Large intestine (tissue), 12 donors: ENCODE measurements around the gene PI16. TPM values are rescaled to one million over a fixed set of nuclear protein-coding genes. Genes with fewer than 3 reads are reported as not detected.

Experiments used
- DNase-seq, 2 donors: peaks; one replicate each; pipeline versions ENCODE4 v3.0.0 to v3.0.0-alpha.2; 2013
- H3K27ac ChIP-seq: one replicate; pipeline ENCODE4 v1.5.1; 2013; ENCODE audit warnings: low read length
- H3K27me3 ChIP-seq: 2 replicates; pipeline ENCODE4 v1.6.1; 2013; ENCODE audit warnings: low read length; ENCODE audit not compliant: control insufficient read depth, insufficient read depth
- H3K36me3 ChIP-seq: 2 replicates; pipeline ENCODE4 v1.6.1; 2013; ENCODE audit warnings: low read length; ENCODE audit not compliant: control insufficient read depth, insufficient read depth
- H3K4me1 ChIP-seq: one replicate; pipeline ENCODE4 v1.6.1; 2013; ENCODE audit warnings: low read length; ENCODE audit not compliant: control insufficient read depth, insufficient read depth
- H3K4me3 ChIP-seq: one replicate; pipeline ENCODE4 v1.5.1; 2013; ENCODE audit warnings: low read length
- H3K9me3 ChIP-seq: one replicate; pipeline ENCODE4 v1.6.1; 2013; ENCODE audit warnings: mild to moderate bottlenecking, low read depth, low read length, moderate library complexity; ENCODE audit not compliant: control insufficient read depth
- WGBS: methylation state at CpG from one replicate; pipeline ENCODE4 v1.1.5; 2013; ENCODE audit warnings: low lambda C conversion rate; ENCODE audit not compliant: insufficient coverage; 5-methylcytosine and 5-hydroxymethylcytosine counted together
- long read RNA-seq, 11 donors: transcript quantifications; one replicate each; lab custom pipeline, GENCODE V29; 2026
- polyA plus RNA-seq: library from polyadenylated mRNA; unstranded; fragments of 120-200 nt; gene quantifications from one replicate; pipeline ENCODE4 v1.2.1, GENCODE V29; 2013

The PI16 gene, protein sequence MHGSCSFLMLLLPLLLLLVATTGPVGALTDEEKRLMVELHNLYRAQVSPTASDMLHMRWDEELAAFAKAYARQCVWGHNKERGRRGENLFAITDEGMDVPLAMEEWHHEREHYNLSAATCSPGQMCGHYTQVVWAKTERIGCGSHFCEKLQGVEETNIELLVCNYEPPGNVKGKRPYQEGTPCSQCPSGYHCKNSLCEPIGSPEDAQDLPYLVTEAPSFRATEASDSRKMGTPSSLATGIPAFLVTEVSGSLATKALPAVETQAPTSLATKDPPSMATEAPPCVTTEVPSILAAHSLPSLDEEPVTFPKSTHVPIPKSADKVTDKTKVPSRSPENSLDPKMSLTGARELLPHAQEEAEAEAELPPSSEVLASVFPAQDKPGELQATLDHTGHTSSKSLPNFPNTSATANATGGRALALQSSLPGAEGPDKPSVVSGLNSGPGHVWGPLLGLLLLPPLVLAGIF
- 0.81 TPM for polyA plus RNA-seq
- long read RNA-seq, donor 1: 0 reads
- long read RNA-seq, donor 2: 0 reads
- long read RNA-seq, donor 3: 0 reads
- long read RNA-seq, donor 4: 0 reads
- long read RNA-seq, donor 5, partial matches to known transcripts: 108 of 110 reads
- long read RNA-seq, donor 5, other reads (novel, unspliced or antisense): 0 of 110 reads
- long read RNA-seq, donor 6: 0 reads
- long read RNA-seq, donor 7: 0 reads
- long read RNA-seq, donor 8: 0 reads
- long read RNA-seq, donor 9: 0 reads
- long read RNA-seq, donor 10: 0 reads
- long read RNA-seq, donor 11: 0 reads

DNA sequence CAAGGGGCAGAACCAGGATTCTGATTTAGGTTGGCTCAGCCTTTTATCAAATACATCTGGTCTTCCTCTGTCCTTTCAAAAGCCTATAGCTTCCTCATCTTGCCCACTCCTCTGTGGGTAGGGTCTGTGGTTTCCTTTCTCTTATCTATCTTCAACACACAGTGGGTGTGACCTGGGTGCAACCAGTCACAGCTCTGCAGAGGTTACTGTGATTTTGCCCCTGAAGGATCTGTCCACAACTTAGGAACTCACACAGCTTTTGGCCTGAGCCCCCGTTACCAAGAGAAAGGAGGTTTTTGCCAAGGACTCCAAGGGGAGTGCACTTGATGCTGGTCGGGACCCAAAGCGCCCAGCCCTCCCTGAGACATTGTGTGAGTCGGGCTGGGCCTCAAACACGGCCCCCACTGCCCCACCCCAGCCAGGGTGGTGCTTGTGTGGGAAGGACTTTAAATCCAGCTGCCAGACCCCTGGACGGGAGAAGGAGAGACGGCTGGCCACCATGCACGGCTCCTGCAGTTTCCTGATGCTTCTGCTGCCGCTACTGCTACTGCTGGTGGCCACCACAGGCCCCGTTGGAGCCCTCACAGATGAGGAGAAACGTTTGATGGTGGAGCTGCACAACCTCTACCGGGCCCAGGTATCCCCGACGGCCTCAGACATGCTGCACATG lies at the start of gene PI16:
Gene PI16, plus strand, starts transcription at position 477 of the 670 bp plus-strand sequence. Its CDS starts 23 bp downstream, at position 500.
- no peaks in the 10 kb centered on the region for H3K9me3 ChIP-seq
- no peak within 1 kb of the TSS for H3K4me3 ChIP-seq
- H3K27ac ChIP-seq: no peak within 1 kb of the TSS
- no peaks in the 10 kb centered on the region for H3K4me1 ChIP-seq
- H3K27me3 ChIP-seq: no peaks in the 10 kb centered on the region
- H3K36me3 ChIP-seq: no peaks in the 10 kb centered on the region
- WGBS: no CpG with 5 or more reads among the region's 14 CpGs
- no peak for DNase-seq

DNA sequence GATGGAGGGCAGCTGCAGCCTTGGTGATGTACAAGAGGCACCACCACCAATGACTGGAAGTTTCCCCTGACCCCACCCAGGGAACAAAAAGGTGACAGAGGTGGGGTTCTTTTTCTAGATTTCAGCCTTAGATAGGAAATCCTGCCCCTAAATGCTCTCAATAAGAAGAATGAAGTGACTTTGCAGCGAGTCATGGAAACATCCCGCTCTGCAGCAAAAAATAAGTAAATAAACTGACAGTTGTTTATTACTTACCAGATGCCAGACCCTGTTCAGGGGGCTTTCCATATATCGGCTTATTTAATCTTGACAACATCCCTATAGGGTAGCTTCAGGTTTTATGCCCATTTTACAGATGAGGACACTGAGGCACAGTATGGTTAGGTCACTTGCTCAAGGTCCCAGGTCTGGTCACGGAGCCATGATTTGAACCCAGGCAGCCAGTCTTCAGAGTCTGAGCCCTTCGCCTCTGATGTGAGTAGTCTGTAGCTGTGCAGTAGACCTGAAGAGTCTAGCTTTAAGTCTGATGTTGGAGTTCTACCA lies 49.6 kb upstream of the PI16 start:
- Histone ChIP-seq H3K27ac (no peak overlapping the region), H3K9me3 (no peaks in the 10 kb centered on the region), H3K27me3 (no peaks in the 10 kb centered on the region), H3K4me3 (no peak overlapping the region), H3K36me3 (peaks cover 39% of the 10 kb centered on the region), H3K4me1 (no peaks in the 10 kb centered on the region)
- no CpG with 5 or more reads among the region's 5 CpGs for WGBS
- DNase-seq: no peak

DNA sequence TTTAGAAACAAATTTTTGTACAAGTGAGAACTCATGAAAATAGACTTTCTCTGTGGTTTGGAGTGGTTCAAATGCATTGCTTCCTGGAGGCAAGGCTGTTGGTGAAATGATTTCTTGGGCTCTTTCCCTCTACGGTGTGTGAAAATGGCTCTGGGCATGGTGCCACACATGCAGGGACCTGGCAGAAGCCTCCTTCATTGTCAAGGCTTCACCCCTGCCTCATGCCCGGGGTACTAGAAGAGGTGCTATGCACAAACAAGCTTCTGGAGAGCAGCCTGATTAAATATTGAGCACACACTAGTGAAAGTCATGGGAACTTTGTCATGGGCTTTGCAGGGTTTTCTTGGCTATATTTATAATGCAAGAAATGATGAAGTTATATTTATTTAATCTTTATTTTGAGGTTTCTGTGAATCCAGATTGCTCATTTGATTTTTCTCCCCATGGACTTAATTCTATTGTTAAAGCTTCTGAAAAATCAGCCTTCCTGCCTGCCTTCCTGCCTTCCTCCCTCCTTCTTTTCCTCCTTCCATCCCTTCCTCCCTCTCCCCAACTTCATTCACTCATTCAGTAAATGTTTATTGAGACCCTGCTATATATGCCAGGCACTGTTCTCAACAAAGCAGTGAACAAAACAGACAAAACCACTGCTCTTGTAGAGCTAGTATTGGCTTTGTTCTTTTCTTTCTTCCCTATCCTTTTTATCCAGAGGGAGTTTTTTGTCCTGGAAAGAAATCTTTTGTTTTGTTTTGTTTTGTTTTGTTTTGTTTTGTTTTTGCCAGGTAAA lies 47.8 kb upstream of the PI16 start:
- no CpG with 5 or more reads among the region's 2 CpGs for WGBS
- no peaks in the 10 kb centered on the region for H3K27me3 ChIP-seq
- H3K4me1 ChIP-seq: no peaks in the 10 kb centered on the region
- H3K9me3 ChIP-seq: no peaks in the 10 kb centered on the region
- no peak overlapping the region for H3K4me3 ChIP-seq
- peaks cover 38% of the 10 kb centered on the region for H3K36me3 ChIP-seq
- DNase-seq: no peak
- H3K27ac ChIP-seq: no peak overlapping the region

DNA sequence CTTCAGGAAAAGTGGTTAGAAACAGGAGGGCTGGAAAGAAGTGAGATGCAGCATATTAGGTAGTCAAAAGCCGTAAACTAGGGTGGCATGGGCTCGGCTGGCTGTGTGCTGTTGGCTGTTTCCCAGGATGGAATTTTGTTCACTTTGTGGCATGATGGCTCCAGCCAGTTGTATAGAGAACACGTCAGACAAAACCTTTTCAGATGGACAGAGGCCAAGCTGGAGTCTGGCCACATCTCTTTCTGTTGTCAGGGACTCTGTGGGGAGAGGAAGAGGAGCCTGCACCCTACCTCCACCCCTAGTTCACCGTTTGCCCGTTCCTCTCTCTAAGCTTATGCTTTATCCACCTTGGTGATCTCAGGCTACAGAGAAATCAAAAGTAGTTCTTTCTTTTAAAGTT lies 46.8 kb upstream of the PI16 start:
- peak in 1 of 2 donors; percentile 21 for DNase-seq
- Histone ChIP-seq H3K9me3 (no peaks in the 10 kb centered on the region), H3K27me3 (no peaks in the 10 kb centered on the region), H3K36me3 (peaks cover 38% of the 10 kb centered on the region), H3K4me3 (no peak overlapping the region), H3K27ac (no peak overlapping the region), H3K4me1 (no peaks in the 10 kb centered on the region)
- WGBS: no CpG with 5 or more reads among the region's 5 CpGs

DNA sequence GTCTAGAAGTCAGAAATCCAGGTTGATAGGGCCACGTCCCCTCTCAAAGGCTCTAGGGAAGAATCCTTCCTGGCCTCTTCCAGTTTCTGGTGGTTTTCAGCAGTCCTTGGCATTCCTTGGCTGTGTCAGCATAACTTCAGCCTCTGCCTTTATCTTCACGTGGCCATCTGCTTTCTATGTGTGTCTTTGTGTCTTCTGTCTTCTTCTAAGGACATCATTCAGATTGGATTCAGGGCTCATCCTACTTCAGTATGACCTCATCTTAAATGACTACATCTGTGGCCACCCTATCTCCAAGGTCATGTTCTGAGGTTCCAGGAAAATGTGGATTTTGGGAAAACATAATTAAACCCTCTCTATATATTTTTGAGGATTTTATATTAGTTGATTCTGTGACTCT lies 45.8 kb upstream of the PI16 start:
- Histone ChIP-seq H3K27ac (no peak overlapping the region), H3K4me1 (no peaks in the 10 kb centered on the region), H3K9me3 (no peaks in the 10 kb centered on the region), H3K4me3 (no peak overlapping the region), H3K36me3 (peaks cover 38% of the 10 kb centered on the region), H3K27me3 (no peaks in the 10 kb centered on the region)
- WGBS: no CpG with 5 or more reads among the region's 2 CpGs
- DNase-seq: no peak

DNA sequence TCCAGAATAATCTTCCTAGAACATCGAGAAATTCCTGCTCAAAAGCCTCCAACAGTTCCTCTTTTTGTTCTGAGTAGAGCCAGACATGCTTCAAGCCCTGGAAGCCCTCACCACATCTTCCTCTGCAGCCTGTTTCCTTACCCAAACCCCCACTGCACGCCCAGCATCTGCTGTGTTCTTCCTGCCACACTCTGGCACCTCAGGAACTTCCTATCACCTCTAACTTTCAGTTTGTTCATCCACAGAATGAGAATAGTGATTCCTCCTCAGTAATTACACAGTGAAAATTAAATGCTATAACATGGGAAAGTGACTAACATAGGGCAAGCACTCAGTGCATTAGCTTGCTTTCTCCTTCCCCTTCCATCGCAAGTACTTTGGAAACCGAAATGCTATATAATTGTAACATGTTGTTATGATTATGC lies 42.5 kb upstream of the PI16 start:
- H3K9me3 ChIP-seq: no peaks in the 10 kb centered on the region
- peaks cover 47% of the 10 kb centered on the region for H3K36me3 ChIP-seq
- H3K4me1 ChIP-seq: no peaks in the 10 kb centered on the region
- no peaks in the 10 kb centered on the region for H3K27me3 ChIP-seq
- H3K27ac ChIP-seq: no peak overlapping the region
- no peak overlapping the region for H3K4me3 ChIP-seq
- 80% methylated on average over 1 of the region's 4 CpGs for WGBS
- DNase-seq: no peak

DNA sequence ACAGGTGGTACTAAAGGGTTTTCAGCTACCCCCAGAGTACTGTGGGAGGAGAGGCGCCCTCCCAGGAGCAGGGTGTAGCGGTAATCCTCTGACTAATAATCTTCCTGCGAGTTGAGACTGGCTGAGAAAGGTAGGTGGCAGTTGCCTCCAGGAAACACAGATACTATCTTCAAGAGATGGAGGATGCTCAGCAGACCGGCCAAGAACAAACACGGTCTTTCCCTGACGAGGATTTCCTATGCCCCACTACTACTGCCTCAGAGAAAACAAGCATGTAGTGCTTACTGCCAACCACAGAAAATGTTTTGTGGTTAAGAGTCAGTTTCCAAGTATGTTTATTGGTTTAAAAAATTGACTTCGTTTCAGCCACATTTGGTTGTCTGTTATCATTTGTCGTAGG lies 42.0 kb upstream of the PI16 start:
- DNase-seq: no peak
- no peak overlapping the region for H3K27ac ChIP-seq
- H3K36me3 ChIP-seq: peaks cover 52% of the 10 kb centered on the region
- H3K4me3 ChIP-seq: no peak overlapping the region
- no peaks in the 10 kb centered on the region for H3K4me1 ChIP-seq
- no peaks in the 10 kb centered on the region for H3K9me3 ChIP-seq
- WGBS: 89% methylated on average over 2 of the region's 8 CpGs
- no peaks in the 10 kb centered on the region for H3K27me3 ChIP-seq

DNA sequence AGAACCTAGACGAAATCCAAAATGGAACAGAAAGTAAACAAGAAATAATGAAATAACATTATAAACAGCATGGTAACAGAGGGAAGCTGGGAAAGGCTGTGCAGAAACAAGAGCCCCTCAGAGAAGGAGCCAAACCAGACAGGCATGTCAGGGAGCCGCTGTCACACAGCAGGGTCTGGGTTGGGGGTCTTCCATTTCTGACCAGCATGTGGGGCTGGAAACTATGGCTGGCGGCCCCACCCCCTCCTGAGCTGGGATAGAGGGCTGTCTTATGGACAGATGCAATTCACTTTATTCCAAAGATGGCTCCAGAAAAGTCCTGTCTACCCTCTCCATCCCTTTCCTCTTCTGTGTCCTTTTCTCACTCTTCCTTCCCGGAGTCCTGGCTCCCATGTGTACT lies 41.5 kb upstream of the PI16 start:
- H3K4me1 ChIP-seq: no peaks in the 10 kb centered on the region

DNA sequence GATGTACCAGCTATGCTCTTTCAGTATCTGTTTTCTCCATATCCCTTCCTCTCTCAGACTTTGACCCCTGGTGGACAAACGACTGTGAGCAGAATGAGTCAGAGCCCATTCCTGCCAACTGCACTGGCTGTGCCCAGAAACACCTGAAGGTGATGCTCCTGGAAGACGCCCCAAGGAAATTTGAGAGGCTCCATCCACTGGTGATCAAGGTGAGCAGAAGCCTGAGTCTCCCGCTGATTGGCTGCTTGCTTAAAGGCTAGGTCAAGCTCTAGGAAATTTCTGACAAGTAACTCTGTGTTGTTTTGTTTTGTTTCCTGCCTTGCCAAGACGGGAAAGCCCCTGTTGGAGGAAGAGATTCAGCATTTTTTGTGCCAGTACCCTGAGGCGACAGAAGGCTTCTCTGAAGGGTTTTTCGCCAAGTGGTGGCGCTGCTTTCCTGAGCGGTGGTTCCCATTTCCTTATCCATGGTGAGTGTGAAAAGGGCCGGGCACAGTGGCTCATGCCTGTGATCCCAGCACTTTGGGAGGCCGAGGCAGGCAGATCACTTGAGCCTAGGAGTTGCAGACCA lies 40.2 kb upstream of the PI16 start:
- Histone ChIP-seq H3K9me3 (no peaks in the 10 kb centered on the region), H3K27ac (peak overlapping the region; percentile 39), H3K4me3 (no peak overlapping the region), H3K4me1 (no peaks in the 10 kb centered on the region), H3K27me3 (no peaks in the 10 kb centered on the region), H3K36me3 (peaks cover 64% of the 10 kb centered on the region)
- peak; percentile 77 to 85 for DNase-seq
- no CpG with 5 or more reads among the region's 10 CpGs for WGBS

More for the DNA sequence above, 41.5 kb upstream of the PI16 start:
- Histone ChIP-seq H3K27ac (no peak overlapping the region), H3K27me3 (no peaks in the 10 kb centered on the region), H3K4me3 (no peak overlapping the region), H3K9me3 (no peaks in the 10 kb centered on the region), H3K36me3 (peaks cover 55% of the 10 kb centered on the region)
- DNase-seq: no peak
- 100% methylated on average over 1 of the region's 4 CpGs for WGBS
